ENCODE data around the gene SYNE4.

SYNE4 gene

GRCh38 chr19:36027696-36028095 is 19.1 kb upstream of the SYNE4 start:
- no peak for DNase-seq
- TF ChIP-seq, protein P1, sequence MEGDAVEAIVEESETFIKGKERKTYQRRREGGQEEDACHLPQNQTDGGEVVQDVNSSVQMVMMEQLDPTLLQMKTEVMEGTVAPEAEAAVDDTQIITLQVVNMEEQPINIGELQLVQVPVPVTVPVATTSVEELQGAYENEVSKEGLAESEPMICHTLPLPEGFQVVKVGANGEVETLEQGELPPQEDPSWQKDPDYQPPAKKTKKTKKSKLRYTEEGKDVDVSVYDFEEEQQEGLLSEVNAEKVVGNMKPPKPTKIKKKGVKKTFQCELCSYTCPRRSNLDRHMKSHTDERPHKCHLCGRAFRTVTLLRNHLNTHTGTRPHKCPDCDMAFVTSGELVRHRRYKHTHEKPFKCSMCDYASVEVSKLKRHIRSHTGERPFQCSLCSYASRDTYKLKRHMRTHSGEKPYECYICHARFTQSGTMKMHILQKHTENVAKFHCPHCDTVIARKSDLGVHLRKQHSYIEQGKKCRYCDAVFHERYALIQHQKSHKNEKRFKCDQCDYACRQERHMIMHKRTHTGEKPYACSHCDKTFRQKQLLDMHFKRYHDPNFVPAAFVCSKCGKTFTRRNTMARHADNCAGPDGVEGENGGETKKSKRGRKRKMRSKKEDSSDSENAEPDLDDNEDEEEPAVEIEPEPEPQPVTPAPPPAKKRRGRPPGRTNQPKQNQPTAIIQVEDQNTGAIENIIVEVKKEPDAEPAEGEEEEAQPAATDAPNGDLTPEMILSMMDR (IDR thresholded peaks at IDR 0.05) = no peak
- no peaks in the 10 kb centered on the region for H3K27me3 Mint-ChIP-seq (ENCODE audit: low read depth, poor library complexity)
- no peaks in the 10 kb centered on the region for H3K9me3 Mint-ChIP-seq
- H3K27ac Mint-ChIP-seq = no peak overlapping the region
- H3K4me3 Mint-ChIP-seq = no peak overlapping the region
- H3K4me1 Mint-ChIP-seq = peaks cover 26% of the 10 kb centered on the region
- H3K36me3 Mint-ChIP-seq (ENCODE audit: low read depth) = peaks cover 52% of the 10 kb centered on the region

GRCh38 chr19:36026091-36026876 is 17.7 kb upstream of the SYNE4 start:
- peaks cover 52% of the 10 kb centered on the region for H3K36me3 Mint-ChIP-seq (ENCODE audit: low read depth)
- DNase-seq = no peak
- H3K4me1 Mint-ChIP-seq = peaks cover 14% of the 10 kb centered on the region
- H3K27me3 Mint-ChIP-seq (ENCODE audit: low read depth, poor library complexity) = peaks cover 3% of the 10 kb centered on the region
- TF ChIP-seq, protein P1 (IDR thresholded peaks at IDR 0.05) = no peak
- H3K9me3 Mint-ChIP-seq = no peaks in the 10 kb centered on the region
- no peak overlapping the region for H3K4me3 Mint-ChIP-seq
- H3K27ac Mint-ChIP-seq = no peak overlapping the region

DNA sequence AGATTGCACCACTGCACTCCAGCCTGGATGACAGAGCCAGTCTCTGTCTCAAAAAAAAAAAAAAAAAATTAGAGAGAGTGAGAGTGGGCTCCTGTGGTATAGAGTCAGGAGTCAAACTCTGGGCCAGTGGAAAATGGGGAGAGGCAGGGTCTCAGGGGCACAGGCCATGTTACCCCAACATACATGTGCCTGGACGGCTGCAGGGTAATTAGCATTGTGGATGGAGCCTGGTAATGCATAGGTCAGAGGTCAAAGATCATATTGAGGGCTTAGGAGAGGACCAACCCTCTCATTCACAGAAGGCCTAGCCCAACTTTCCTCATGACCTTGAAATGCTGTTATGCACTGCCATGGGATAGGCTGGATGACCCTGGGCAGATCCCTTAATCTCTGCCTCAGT is 16.9 kb upstream of the SYNE4 start:
- no peak for DNase-seq
- H3K36me3 Mint-ChIP-seq (ENCODE audit: low read depth) = peaks cover 55% of the 10 kb centered on the region
- H3K9me3 Mint-ChIP-seq = no peaks in the 10 kb centered on the region
- no peak overlapping the region for H3K4me3 Mint-ChIP-seq
- H3K27me3 Mint-ChIP-seq (ENCODE audit: low read depth, poor library complexity) = peaks cover 3% of the 10 kb centered on the region
- TF ChIP-seq, protein P1 (IDR thresholded peaks at IDR 0.05) = no peak
- no peak overlapping the region for H3K27ac Mint-ChIP-seq
- peaks cover 11% of the 10 kb centered on the region for H3K4me1 Mint-ChIP-seq

GRCh38 chr19:36023432-36023831 is 14.8 kb upstream of the SYNE4 start:
- peaks cover 3% of the 10 kb centered on the region for H3K27me3 Mint-ChIP-seq (ENCODE audit: low read depth, poor library complexity)
- TF ChIP-seq, protein P1 (IDR thresholded peaks at IDR 0.05) = no peak
- DNase-seq = no peak
- peaks cover 11% of the 10 kb centered on the region for H3K4me1 Mint-ChIP-seq
- H3K27ac Mint-ChIP-seq = peak overlapping the region; percentile 20
- no peak overlapping the region for H3K4me3 Mint-ChIP-seq
- no peaks in the 10 kb centered on the region for H3K9me3 Mint-ChIP-seq
- peaks cover 49% of the 10 kb centered on the region for H3K36me3 Mint-ChIP-seq (ENCODE audit: low read depth)

GRCh38 chr19:36019061-36019670 is 10.6 kb upstream of the SYNE4 start:
- TF ChIP-seq, protein P1 (IDR thresholded peaks at IDR 0.05) = no peak
- Mint-ChIP-seq H3K9me3 (no peaks in the 10 kb centered on the region), H3K27ac (no peak overlapping the region), H3K4me1 (peaks cover 23% of the 10 kb centered on the region), H3K4me3 (no peak overlapping the region), H3K36me3 (ENCODE audit: low read depth) (peaks cover 43% of the 10 kb centered on the region), H3K27me3 (ENCODE audit: low read depth, poor library complexity) (peaks cover 3% of the 10 kb centered on the region)
- no peak for DNase-seq
